Measurements from ENCODE around the gene HSD11B2.

- TF ChIP-seq CTCF (IDR thresholded peaks at IDR 0.05; ENCODE audit: control extremely low read depth in 1 of 3, insufficient read depth in 1 of 3, low read depth in 1 of 3, low read length in 3 of 3) (no peak), TBP (IDR thresholded peaks at IDR 0.05; ENCODE audit: low read depth, low read length) (no peak), BACH1 (IDR thresholded peaks at IDR 0.05; ENCODE audit: low read length) (no peak), POLR2AphosphoS5 (IDR thresholded peaks at IDR 0.05; ENCODE audit: low read depth, low read length) (no peak), RAD21 (IDR thresholded peaks at IDR 0.05 in 1 of 2, conservative IDR thresholded peaks at IDR 0.05 in 1 of 2; ENCODE audit: low read depth in 2 of 2, low read length in 2 of 2) (no peak), CBX8 (IDR thresholded peaks at IDR 0.05; ENCODE audit: borderline replicate concordance, low read depth, low read length) (no peak), POLR2A (IDR thresholded peaks at IDR 0.05; ENCODE audit: control extremely low read depth in 1 of 2, low read depth in 2 of 2, low read length in 2 of 2) (no peak), ZNF274 (IDR thresholded peaks at IDR 0.05; ENCODE audit: borderline replicate concordance, extremely low read depth, low read length) (no peak), SRF (IDR thresholded peaks at IDR 0.05; ENCODE audit: low read depth, low read length) (no peak), YY1 (IDR thresholded peaks at IDR 0.05; ENCODE audit: low read depth, low read length) (no peak), SUZ12 (IDR thresholded peaks at IDR 0.05; ENCODE audit: low read length) (no peak)
- TF ChIP-seq, protein P1, sequence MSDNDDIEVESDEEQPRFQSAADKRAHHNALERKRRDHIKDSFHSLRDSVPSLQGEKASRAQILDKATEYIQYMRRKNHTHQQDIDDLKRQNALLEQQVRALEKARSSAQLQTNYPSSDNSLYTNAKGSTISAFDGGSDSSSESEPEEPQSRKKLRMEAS (IDR thresholded peaks at IDR 0.05), result no peak
These were observed 30.0 kb downstream of the HSD11B2 start for GRCh38 chr16:67460961-67461360.
